GM06990 (cell line): Measurements from ENCODE around the gene SPATA12.

Experiments
- DNase-seq: peaks from one replicate; pipeline ENCODE4 v3.0.0-alpha.2; 2011; ENCODE audit not compliant: insufficient read length; ENCODE audit errors: extremely low read depth
- H3K27me3 ChIP-seq: replicated peaks from 2 replicates; pipeline ENCODE4 v1.6.0; 2011; ENCODE audit warnings: low read length; ENCODE audit not compliant: control insufficient read depth, insufficient read depth
- H3K36me3 ChIP-seq: 2 replicates; pipeline ENCODE4 v1.5.1; 2011; ENCODE audit warnings: low read length; ENCODE audit not compliant: control insufficient read depth, insufficient read depth
- H3K4me3 ChIP-seq: replicated peaks from 2 replicates; pipeline ENCODE4 v1.5.1; 2011; ENCODE audit warnings: low read depth, mild to moderate bottlenecking, control low read depth, low read length
- CTCF ChIP-seq: IDR thresholded peaks from 2 replicates; pipeline ENCODE4 v1.5.1; 2011; ENCODE audit warnings: low read length, control low read depth, mild to moderate bottlenecking, inconsistent platforms; ENCODE audit not compliant: insufficient read depth, poor library complexity, severe bottlenecking

Gene SPATA12

GRCh38 chr3:57064001-57064400 lies 3.5 kb downstream of the SPATA12 start:
- TF ChIP-seq CTCF, result no peak
- Histone ChIP-seq H3K27me3 (no peaks in the 10 kb centered on the region), H3K36me3 (no peaks in the 10 kb centered on the region), H3K4me3 (no peak overlapping the region)
- no peak for DNase-seq

- Histone ChIP-seq H3K36me3 (no peaks in the 10 kb centered on the region), H3K4me3 (no peak overlapping the region), H3K27me3 (no peaks in the 10 kb centered on the region)
- DNase-seq, result no peak
- no peak for TF ChIP-seq CTCF
Measured at GRCh38 chr3:57064572-57064971, 4.1 kb downstream of the SPATA12 start.

GRCh38 chr3:57065588-57065987 lies 5.1 kb downstream of the SPATA12 start:
- H3K36me3 ChIP-seq, result no peaks in the 10 kb centered on the region
- no peak for TF ChIP-seq CTCF
- DNase-seq, result no peak
- no peak overlapping the region for H3K4me3 ChIP-seq
- H3K27me3 ChIP-seq, result no peaks in the 10 kb centered on the region

GRCh38 chr3:57066471-57066870 lies 6.0 kb downstream of the SPATA12 start:
- Histone ChIP-seq H3K36me3 (no peaks in the 10 kb centered on the region), H3K4me3 (no peak overlapping the region), H3K27me3 (no peaks in the 10 kb centered on the region)
- TF ChIP-seq CTCF, result no peak
- DNase-seq, result no peak

GRCh38 chr3:57068437-57069089 lies 8.1 kb downstream of the SPATA12 start:
- Histone ChIP-seq H3K4me3 (no peak overlapping the region), H3K36me3 (no peaks in the 10 kb centered on the region), H3K27me3 (no peaks in the 10 kb centered on the region)
- peak; percentile 76 for DNase-seq
- no peak for TF ChIP-seq CTCF

GRCh38 chr3:57069503-57069902 lies 9.0 kb downstream of the SPATA12 start:
- Histone ChIP-seq H3K4me3 (no peak overlapping the region), H3K27me3 (no peaks in the 10 kb centered on the region), H3K36me3 (no peaks in the 10 kb centered on the region)
- no peak for DNase-seq
- TF ChIP-seq CTCF, result no peak
